ENCODE measurements around the gene USP48. TPM values are rescaled to one million over a fixed set of nuclear protein-coding genes. Genes with fewer than 3 reads are reported as not detected.

The USP48 gene
- total RNA-seq, 2 experiments from 2014 or later: 73.3 to 76.0 TPM

- Mint-ChIP-seq H3K27ac (no peak overlapping the region), H3K4me3 (no peak overlapping the region), H3K27me3 (peaks cover 6% of the 10 kb centered on the region)
Observed at GRCh38 chr1:21821385-21822019, 38.6 kb upstream of the USP48 start.

GRCh38 chr1:21820597-21821232, 37.8 kb upstream of the USP48 start:
- Histone ChIP-seq H3K9me3 (ENCODE audit: control insufficient read depth in 1 of 2, insufficient read depth in 1 of 2, low read length in 2 of 2) (no peaks in the 10 kb centered on the region), H3K4me3 (ENCODE audit: low read length) (no peak overlapping the region), H3K27me3 (ENCODE audit: control insufficient read depth in 1 of 2, insufficient read depth in 2 of 2, low read length in 2 of 2) (no peaks in the 10 kb centered on the region), H3K4me1 (ENCODE audit: insufficient read depth, low read length) (no peaks in the 10 kb centered on the region), H3K36me3 (ENCODE audit: insufficient read depth, low read length) (no peaks in the 10 kb centered on the region), H3K27ac (ENCODE audit: low read depth in 1 of 2, low read length in 2 of 2) (no peak overlapping the region)
- ATAC-seq (ENCODE audit: poor library complexity) (no peak), DNase-seq (no peak)
- TF ChIP-seq CTCF (IDR thresholded peaks at IDR 0.05): no peak
- H3K9me3 Mint-ChIP-seq: no peaks in the 10 kb centered on the region
- POLR2A ChIA-PET: no interaction called here
- H3K36me3 Mint-ChIP-seq (ENCODE audit: low read depth): no peaks in the 10 kb centered on the region
- peaks cover 6% of the 10 kb centered on the region for H3K27me3 Mint-ChIP-seq
- no peak overlapping the region for H3K4me3 Mint-ChIP-seq
- peaks cover 11% of the 10 kb centered on the region for H3K4me1 Mint-ChIP-seq (ENCODE audit: low read depth)
- H3K27ac Mint-ChIP-seq: no peak overlapping the region
- intact Hi-C loops (cut with DNase I, micrococcal nuclease): no loop called here
- CTCF ChIA-PET: no interaction called here

More at GRCh38 chr1:21821385-21822019, 38.6 kb upstream of the USP48 start:
- no peaks in the 10 kb centered on the region for H3K9me3 Mint-ChIP-seq
- ChIA-PET CTCF (no interaction called here), POLR2A (no interaction called here)
- TF ChIP-seq CTCF (IDR thresholded peaks at IDR 0.05): no peak
- H3K36me3 Mint-ChIP-seq (ENCODE audit: low read depth): no peaks in the 10 kb centered on the region
- Histone ChIP-seq H3K9me3 (ENCODE audit: control insufficient read depth in 1 of 2, insufficient read depth in 1 of 2, low read length in 2 of 2) (no peaks in the 10 kb centered on the region), H3K27ac (ENCODE audit: low read depth in 1 of 2, low read length in 2 of 2) (no peak overlapping the region), H3K4me3 (ENCODE audit: low read length) (no peak overlapping the region), H3K4me1 (ENCODE audit: insufficient read depth, low read length) (no peaks in the 10 kb centered on the region), H3K27me3 (ENCODE audit: control insufficient read depth in 1 of 2, insufficient read depth in 2 of 2, low read length in 2 of 2) (no peaks in the 10 kb centered on the region), H3K36me3 (ENCODE audit: insufficient read depth, low read length) (no peaks in the 10 kb centered on the region)
- H3K4me1 Mint-ChIP-seq (ENCODE audit: low read depth): peaks cover 11% of the 10 kb centered on the region
- ATAC-seq (ENCODE audit: poor library complexity) (no peak), DNase-seq (no peak)
- intact Hi-C loops (cut with DNase I, micrococcal nuclease): no loop called here

GRCh38 chr1:21818656-21819055, 35.7 kb upstream of the USP48 start:
- ChIA-PET CTCF (no interaction called here), POLR2A (no interaction called here)
- H3K36me3 ChIP-seq (ENCODE audit: insufficient read depth, low read length): no peaks in the 10 kb centered on the region
- no peaks in the 10 kb centered on the region for H3K9me3 Mint-ChIP-seq
- peaks cover 12% of the 10 kb centered on the region for H3K27me3 Mint-ChIP-seq
- no peak overlapping the region for H3K4me3 Mint-ChIP-seq
- DNase-seq (peak in 7 of 14 experiments; percentile 10 to 60 (median 25)), ATAC-seq (ENCODE audit: poor library complexity) (peak; percentile 80)
- no peak overlapping the region for H3K4me3 ChIP-seq (ENCODE audit: low read length)
- H3K27ac Mint-ChIP-seq: no peak overlapping the region
- H3K27me3 ChIP-seq (ENCODE audit: control insufficient read depth in 1 of 2, insufficient read depth in 2 of 2, low read length in 2 of 2): peaks cover 1 to 3% of the 10 kb centered on the region in 2 experiments
- no peak for TF ChIP-seq CTCF (IDR thresholded peaks at IDR 0.05)
- intact Hi-C loops (cut with DNase I, micrococcal nuclease): no loop called here
- H3K9me3 ChIP-seq (ENCODE audit: control insufficient read depth in 1 of 2, insufficient read depth in 1 of 2, low read length in 2 of 2): peaks cover 0 to 7% of the 10 kb centered on the region in 2 experiments
- H3K4me1 ChIP-seq (ENCODE audit: insufficient read depth, low read length): peaks cover 7% of the 10 kb centered on the region
- H3K27ac ChIP-seq (ENCODE audit: low read depth in 1 of 2, low read length in 2 of 2): no peak overlapping the region
- H3K36me3 Mint-ChIP-seq (ENCODE audit: low read depth): no peaks in the 10 kb centered on the region
- H3K4me1 Mint-ChIP-seq (ENCODE audit: low read depth): peaks cover 11% of the 10 kb centered on the region

Data from CD4-positive, alpha-beta T cell (primary cell).